Fibroblast of lung (primary cell): ENCODE results near the gene ANKRD27.
"Not testable (repeated sequence)": the region's sequence is repeated elsewhere in the genome, so short reads cannot be mapped to it uniquely, and the experiment has no call there.

Experiments used
- EZH2 ChIP-seq: IDR thresholded peaks from 2 replicates; pipeline ENCODE4 v1.5.1; 2012; ENCODE audit warnings: low read length, control low read depth, mild to moderate bottlenecking; ENCODE audit errors: missing control alignments
- TF ChIP-seq, protein P1 (sequence below), 2 donors: IDR thresholded peaks in 1 of 2; conservative IDR thresholded peaks in 1 of 2; 1 replicate in 1 of 2; 2 replicates in 1 of 2; pipeline ENCODE4 v1.5.1; 2011 to 2012; ENCODE audit warnings: low read length in 2 of 2, control low read depth in 1 of 2, inconsistent platforms in 1 of 2, low read depth in 1 of 2, mild to moderate bottlenecking in 1 of 2

DNA sequence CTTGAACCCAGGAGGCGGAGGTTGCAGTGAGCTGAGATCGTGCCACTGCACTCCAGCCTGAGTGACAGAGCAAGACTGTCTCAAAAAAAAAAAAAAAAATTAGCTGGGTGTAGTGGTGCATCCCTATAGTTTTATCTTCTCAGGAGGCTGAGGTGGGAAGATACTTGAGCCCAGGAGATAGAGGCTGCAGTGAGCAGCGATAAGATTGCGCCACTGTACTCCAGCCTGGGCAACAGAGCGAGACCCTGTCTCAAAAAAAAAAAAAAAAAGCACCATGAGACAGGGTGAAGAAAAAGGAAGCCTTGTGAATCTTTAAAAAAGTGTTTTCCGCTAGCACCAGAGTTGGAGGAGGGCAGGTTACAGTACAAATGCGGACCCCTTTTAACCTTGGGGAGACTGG, 41.2 kb upstream of the ANKRD27 start:
- TF ChIP-seq, protein P1, sequence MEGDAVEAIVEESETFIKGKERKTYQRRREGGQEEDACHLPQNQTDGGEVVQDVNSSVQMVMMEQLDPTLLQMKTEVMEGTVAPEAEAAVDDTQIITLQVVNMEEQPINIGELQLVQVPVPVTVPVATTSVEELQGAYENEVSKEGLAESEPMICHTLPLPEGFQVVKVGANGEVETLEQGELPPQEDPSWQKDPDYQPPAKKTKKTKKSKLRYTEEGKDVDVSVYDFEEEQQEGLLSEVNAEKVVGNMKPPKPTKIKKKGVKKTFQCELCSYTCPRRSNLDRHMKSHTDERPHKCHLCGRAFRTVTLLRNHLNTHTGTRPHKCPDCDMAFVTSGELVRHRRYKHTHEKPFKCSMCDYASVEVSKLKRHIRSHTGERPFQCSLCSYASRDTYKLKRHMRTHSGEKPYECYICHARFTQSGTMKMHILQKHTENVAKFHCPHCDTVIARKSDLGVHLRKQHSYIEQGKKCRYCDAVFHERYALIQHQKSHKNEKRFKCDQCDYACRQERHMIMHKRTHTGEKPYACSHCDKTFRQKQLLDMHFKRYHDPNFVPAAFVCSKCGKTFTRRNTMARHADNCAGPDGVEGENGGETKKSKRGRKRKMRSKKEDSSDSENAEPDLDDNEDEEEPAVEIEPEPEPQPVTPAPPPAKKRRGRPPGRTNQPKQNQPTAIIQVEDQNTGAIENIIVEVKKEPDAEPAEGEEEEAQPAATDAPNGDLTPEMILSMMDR (conservative IDR thresholded peaks at IDR 0.05 in 1 of 2, IDR thresholded peaks at IDR 0.05 in 1 of 2; ENCODE audit: low read depth in 1 of 2, low read length in 2 of 2): not testable (repeated sequence)
- TF ChIP-seq EZH2: not testable (repeated sequence)
